ENCODE results near the gene HEPH.

DNA sequence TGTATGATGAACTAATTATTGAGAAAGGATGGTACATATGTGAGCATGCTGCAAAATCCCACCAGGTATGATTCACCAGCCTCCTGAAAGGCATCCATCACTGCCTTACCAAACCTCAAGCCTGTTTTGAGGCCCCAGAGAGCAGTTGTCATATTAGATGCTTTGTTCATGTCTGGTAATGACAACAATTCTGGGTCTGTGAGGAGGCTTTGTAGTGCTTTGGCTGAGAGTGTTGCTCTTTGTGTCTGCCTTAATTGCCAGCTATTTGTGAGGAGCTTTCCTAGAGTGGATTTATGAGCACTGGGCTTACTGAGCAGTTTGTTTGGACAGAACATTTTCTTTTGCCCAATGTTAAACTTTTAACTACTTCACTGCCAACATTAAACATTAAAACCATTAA is 69.2 kb downstream of the HEPH start:
- TF ChIP-seq, protein P1, sequence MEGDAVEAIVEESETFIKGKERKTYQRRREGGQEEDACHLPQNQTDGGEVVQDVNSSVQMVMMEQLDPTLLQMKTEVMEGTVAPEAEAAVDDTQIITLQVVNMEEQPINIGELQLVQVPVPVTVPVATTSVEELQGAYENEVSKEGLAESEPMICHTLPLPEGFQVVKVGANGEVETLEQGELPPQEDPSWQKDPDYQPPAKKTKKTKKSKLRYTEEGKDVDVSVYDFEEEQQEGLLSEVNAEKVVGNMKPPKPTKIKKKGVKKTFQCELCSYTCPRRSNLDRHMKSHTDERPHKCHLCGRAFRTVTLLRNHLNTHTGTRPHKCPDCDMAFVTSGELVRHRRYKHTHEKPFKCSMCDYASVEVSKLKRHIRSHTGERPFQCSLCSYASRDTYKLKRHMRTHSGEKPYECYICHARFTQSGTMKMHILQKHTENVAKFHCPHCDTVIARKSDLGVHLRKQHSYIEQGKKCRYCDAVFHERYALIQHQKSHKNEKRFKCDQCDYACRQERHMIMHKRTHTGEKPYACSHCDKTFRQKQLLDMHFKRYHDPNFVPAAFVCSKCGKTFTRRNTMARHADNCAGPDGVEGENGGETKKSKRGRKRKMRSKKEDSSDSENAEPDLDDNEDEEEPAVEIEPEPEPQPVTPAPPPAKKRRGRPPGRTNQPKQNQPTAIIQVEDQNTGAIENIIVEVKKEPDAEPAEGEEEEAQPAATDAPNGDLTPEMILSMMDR (IDR thresholded peaks at IDR 0.05 in 2 of 3, conservative IDR thresholded peaks at IDR 0.05 in 1 of 3; ENCODE audit: insufficient read depth in 2 of 3, low read depth in 1 of 3, low read length in 3 of 3): no peak
- TF ChIP-seq ZNF143 (CRISPR knock-in tag; IDR thresholded peaks at IDR 0.05) (no peak), ATF1 (CRISPR knock-in tag; IDR thresholded peaks at IDR 0.05) (no peak), ATF1 (tag; IDR thresholded peaks at IDR 0.05) (no peak), DPF2 (IDR thresholded peaks at IDR 0.05) (no peak), HMG20B (CRISPR knock-in tag; IDR thresholded peaks at IDR 0.05) (no peak), FOS (IDR thresholded peaks at IDR 0.05; ENCODE audit: extremely low read depth, insufficient read length) (no peak), NFYB (IDR thresholded peaks at IDR 0.05; ENCODE audit: extremely low read depth, insufficient read length) (no peak), MAFK (IDR thresholded peaks at IDR 0.05; ENCODE audit: low read length) (no peak), FOXJ2 (tag; IDR thresholded peaks at IDR 0.05) (no peak), KDM1A (IDR thresholded peaks at IDR 0.05) (no peak), SIN3A (IDR thresholded peaks at IDR 0.05; ENCODE audit: borderline replicate concordance in 2 of 2, control insufficient read depth in 1 of 2, low read depth in 2 of 2, low read length in 2 of 2) (no peak)
